Stomach (tissue), 9 donors: Measurements from ENCODE around the gene CACUL1. TPM values are rescaled to one million over a fixed set of nuclear protein-coding genes. Genes with fewer than 3 reads are reported as not detected.
"Not testable (repeated sequence)": the region's sequence is repeated elsewhere in the genome, so short reads cannot be mapped to it uniquely, and the experiment has no call there.

ENCODE experiments used
- DNase-seq, 2 donors: peaks; one replicate each; pipeline versions ENCODE4 v3.0.0 to v3.0.0-alpha.2; 2013 to 2019
- H3K27ac ChIP-seq, 5 donors: fragments of 200-600 bp in 4 of 5; sonication (generic) in 4 of 5; one replicate each; pipeline ENCODE4 v1.5.1; 2013 to 2019; ENCODE audit warnings: mild to moderate bottlenecking in 1 of 5, moderate library complexity in 1 of 5
- H3K27me3 ChIP-seq, 3 donors: fragments of 200-600 bp; sonication (generic); one replicate each; pipeline ENCODE4 v1.5.1; 2017 to 2019; ENCODE audit warnings: mixed run types in 1 of 3
- H3K36me3 ChIP-seq, 4 donors: fragments of 200-600 bp; sonication (generic); 1 replicate in 3 of 4; 2 replicates in 1 of 4; pipeline ENCODE4 v1.5.1; 2016 to 2019
- H3K4me1 ChIP-seq, 4 donors: fragments of 200-600 bp; sonication (generic); one replicate each; pipeline ENCODE4 v1.5.1; 2016 to 2019
- H3K4me3 ChIP-seq, 4 donors: fragments of 200-600 bp; sonication (generic) in 3 of 4; one replicate each; pipeline ENCODE4 v1.5.1; 2016 to 2019; ENCODE audit warnings: mild to moderate bottlenecking in 1 of 4
- H3K9me3 ChIP-seq, 4 donors: fragments of 200-600 bp; sonication (generic); one replicate each; pipeline ENCODE4 v1.5.1; 2016 to 2019
- EP300 ChIP-seq: sonication (generic); formaldehyde crosslinking; IDR thresholded peaks from one replicate; pipeline ENCODE4 v1.6.1; 2017; ENCODE audit warnings: antibody characterized with exemption
- POLR2A ChIP-seq, 4 donors: fragments of 450-650 bp; IDR thresholded peaks; one replicate each; pipeline ENCODE4 v1.6.1; 2016; ENCODE audit warnings: antibody characterized with exemption in 4 of 4, control low read depth in 2 of 4, mild to moderate bottlenecking in 1 of 4, moderate library complexity in 1 of 4
- POLR2AphosphoS5 ChIP-seq, 3 donors: sonication (generic); formaldehyde crosslinking; IDR thresholded peaks; one replicate each; pipeline ENCODE4 v1.6.1; 2016; ENCODE audit warnings: antibody characterized with exemption in 3 of 3
- WGBS, 5 donors: extraction: QIAGEN DNeasy Blood & Tissue Kit in 3 of 5; methylation state at CpG; one replicate each; pipeline versions ENCODE4 v1.1.5 to v1.1.7; 2013 to 2018; 5-methylcytosine and 5-hydroxymethylcytosine counted together
- intact Hi-C: fragments of 100-400 bp; cut with DNase I; formaldehyde crosslinking; loops from one replicate; pipeline ENCODE4 v1.15.1; 2023; ENCODE audit warnings: low total_unique reads
- polyA plus RNA-seq, 3 donors: library from polyadenylated mRNA; stranded (reverse); fragments of 200-250 nt; gene quantifications; one replicate each; pipeline ENCODE4 v1.2.3, GENCODE V29; 2013
- total RNA-seq, 5 donors: library from RNA; depleted of rRNA; stranded (reverse); fragments of >200 nt; gene quantifications; one replicate each; pipeline versions ENCODE4 v1.1.0 to v1.2.3, GENCODE V29; 2014 to 2016
- TF ChIP-seq, protein P1 (sequence below), 7 experiments: fragments of 450-650 bp in 4 of 7; fragments of 200-600 bp in 3 of 7; sonication (generic) in 3 of 7; IDR thresholded peaks; one replicate each; pipeline ENCODE4 v1.5.1; 2016 to 2019; ENCODE audit warnings: antibody characterized with exemption in 7 of 7, control low read depth in 2 of 7, mild to moderate bottlenecking in 1 of 7
- donor health status: healthy with polysubstance abuse.
- donor health status: Bipolar disorder and iron deficiency.
- donor health status: healthy.

CACUL1 gene
- total and polyA plus RNA-seq, 8 donors: 5.1 to 76.9 (median 18.5) TPM

DNA sequence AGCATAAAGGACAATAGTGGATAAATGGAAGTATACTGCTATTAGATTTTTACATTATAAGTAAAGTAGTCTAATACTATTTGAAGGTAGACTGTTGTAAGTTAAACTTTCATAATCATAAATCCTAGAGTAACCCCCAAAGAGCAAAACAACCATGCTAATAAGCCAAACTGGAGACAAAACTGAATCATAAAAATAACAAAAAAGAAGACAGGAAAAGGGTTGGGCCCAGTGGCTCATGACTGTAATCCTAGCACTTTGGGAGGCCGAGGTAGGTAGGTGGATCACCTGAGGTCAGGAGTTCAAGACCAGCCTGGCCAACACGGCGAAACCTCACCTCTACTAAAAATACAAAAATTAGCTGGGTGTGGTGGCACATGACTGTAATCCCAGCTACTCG, 9.7 kb downstream of the CACUL1 start:
- peaks cover 0 to 8% (median 6%) of the 10 kb centered on the region in 4 donors for H3K36me3 ChIP-seq
- TF ChIP-seq POLR2AphosphoS5 (IDR thresholded peaks at IDR 0.05) (no peak), POLR2A (IDR thresholded peaks at IDR 0.05) (no peak), EP300 (no peak)
- TF ChIP-seq, protein P1, sequence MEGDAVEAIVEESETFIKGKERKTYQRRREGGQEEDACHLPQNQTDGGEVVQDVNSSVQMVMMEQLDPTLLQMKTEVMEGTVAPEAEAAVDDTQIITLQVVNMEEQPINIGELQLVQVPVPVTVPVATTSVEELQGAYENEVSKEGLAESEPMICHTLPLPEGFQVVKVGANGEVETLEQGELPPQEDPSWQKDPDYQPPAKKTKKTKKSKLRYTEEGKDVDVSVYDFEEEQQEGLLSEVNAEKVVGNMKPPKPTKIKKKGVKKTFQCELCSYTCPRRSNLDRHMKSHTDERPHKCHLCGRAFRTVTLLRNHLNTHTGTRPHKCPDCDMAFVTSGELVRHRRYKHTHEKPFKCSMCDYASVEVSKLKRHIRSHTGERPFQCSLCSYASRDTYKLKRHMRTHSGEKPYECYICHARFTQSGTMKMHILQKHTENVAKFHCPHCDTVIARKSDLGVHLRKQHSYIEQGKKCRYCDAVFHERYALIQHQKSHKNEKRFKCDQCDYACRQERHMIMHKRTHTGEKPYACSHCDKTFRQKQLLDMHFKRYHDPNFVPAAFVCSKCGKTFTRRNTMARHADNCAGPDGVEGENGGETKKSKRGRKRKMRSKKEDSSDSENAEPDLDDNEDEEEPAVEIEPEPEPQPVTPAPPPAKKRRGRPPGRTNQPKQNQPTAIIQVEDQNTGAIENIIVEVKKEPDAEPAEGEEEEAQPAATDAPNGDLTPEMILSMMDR (IDR thresholded peaks at IDR 0.05): no peak
- DNase-seq: no peak
- peaks cover 13 to 92% (median 54%) of the 10 kb centered on the region in 4 donors for H3K4me1 ChIP-seq
- H3K27me3 ChIP-seq: no peaks in the 10 kb centered on the region
- intact Hi-C loops: no loop called here
- H3K27ac ChIP-seq: peak overlapping the region in 1 of 5 donors; percentile 2
- H3K9me3 ChIP-seq: no peaks in the 10 kb centered on the region
- 88 to 96% (median 94%) methylated on average over 4 of the region's 4 CpGs for WGBS, 5 donors
- no peak overlapping the region for H3K4me3 ChIP-seq

DNA sequence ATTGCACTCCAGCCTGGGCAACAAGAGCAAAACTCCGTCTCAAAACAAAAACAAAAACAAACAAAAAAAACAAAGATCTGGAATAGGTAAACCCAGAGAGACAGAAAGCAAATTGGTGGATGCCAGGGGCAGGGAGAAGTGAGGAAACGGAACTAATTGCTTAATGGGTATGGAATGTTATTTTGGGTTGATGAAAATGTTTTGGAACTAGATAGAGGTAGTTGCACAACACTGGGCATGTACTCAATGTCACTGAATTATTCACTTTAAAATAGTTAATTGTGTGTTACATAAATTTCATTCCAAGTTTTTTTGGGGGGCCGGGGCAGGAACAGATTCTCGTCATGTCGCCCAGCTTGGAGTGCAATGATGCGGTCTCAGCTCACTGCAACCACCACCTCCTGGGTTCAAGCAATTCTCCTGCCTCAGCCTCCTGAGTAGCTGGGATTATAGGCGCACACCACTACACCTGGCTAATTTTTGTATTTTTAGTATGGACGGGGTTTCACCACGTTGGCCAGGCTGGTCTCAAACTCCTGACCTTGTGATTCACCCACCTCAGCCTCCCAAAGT, 10.3 kb downstream of the CACUL1 start:
- H3K27me3 ChIP-seq, H3K9me3 ChIP-seq, DNase-seq, H3K36me3 ChIP-seq, H3K4me3 ChIP-seq, intact Hi-C loops: not testable (repeated sequence)
- Histone ChIP-seq H3K27ac (peak overlapping the region in 1 of 5 donors; percentile 34), H3K4me1 (peaks cover 19 to 92% (median 56%) of the 10 kb centered on the region in 4 donors)
- 85 to 95% (median 93%) methylated on average over 9 of the region's 9 CpGs for WGBS, 5 donors

DNA sequence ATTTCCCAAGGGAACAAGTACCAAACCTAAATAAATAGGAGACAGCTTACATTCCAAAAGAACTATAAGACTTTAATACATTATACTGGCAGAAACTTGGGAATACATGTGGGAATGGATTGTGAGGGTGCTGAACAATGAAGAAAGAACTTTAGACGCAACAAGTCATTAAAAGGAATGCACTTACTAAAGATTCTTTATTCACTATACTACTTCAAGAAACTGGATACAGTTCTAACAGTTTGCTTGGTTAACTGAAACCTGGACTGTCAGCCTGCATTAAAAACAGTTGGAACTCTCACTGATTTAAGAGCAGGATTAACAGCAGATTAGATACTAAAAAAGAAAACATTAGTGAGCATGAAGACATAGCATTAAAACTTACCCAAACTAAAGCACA, 12.0 kb downstream of the CACUL1 start:
- Histone ChIP-seq H3K36me3 (peaks cover 0 to 2% (median 2%) of the 10 kb centered on the region in 4 donors), H3K9me3 (no peaks in the 10 kb centered on the region), H3K27ac (peak overlapping the region in 1 of 5 donors; percentile 1), H3K4me1 (peaks cover 24 to 92% (median 57%) of the 10 kb centered on the region in 4 donors), H3K4me3 (no peak overlapping the region), H3K27me3 (no peaks in the 10 kb centered on the region)
- intact Hi-C loops: no loop called here
- WGBS, 5 donors: 56 to 86% (median 84%) methylated on average over 1 of the region's 1 CpG
- DNase-seq: no peak
- TF ChIP-seq POLR2A (IDR thresholded peaks at IDR 0.05) (no peak), POLR2AphosphoS5 (IDR thresholded peaks at IDR 0.05) (no peak), EP300 (no peak)
- TF ChIP-seq, protein P1 (IDR thresholded peaks at IDR 0.05): no peak

GRCh38 chr10:118742032-118742431, 12.7 kb downstream of the CACUL1 start:
- no peak overlapping the region for H3K27ac ChIP-seq
- H3K4me1 ChIP-seq: peaks cover 24 to 95% (median 58%) of the 10 kb centered on the region in 4 donors
- no peaks in the 10 kb centered on the region for H3K27me3 ChIP-seq
- no peaks in the 10 kb centered on the region for H3K9me3 ChIP-seq
- no peak overlapping the region for H3K4me3 ChIP-seq
- DNase-seq: no peak
- 29 to 37% (median 33%) methylated on average over 2 of the region's 2 CpGs for WGBS, 5 donors
- intact Hi-C loops: no loop called here
- no peak for TF ChIP-seq POLR2AphosphoS5 (IDR thresholded peaks at IDR 0.05)
- TF ChIP-seq EP300: no peak
- no peak for TF ChIP-seq POLR2A (IDR thresholded peaks at IDR 0.05)
- TF ChIP-seq, protein P1 (IDR thresholded peaks at IDR 0.05): no peak
- H3K36me3 ChIP-seq: no peaks in the 10 kb centered on the region

DNA sequence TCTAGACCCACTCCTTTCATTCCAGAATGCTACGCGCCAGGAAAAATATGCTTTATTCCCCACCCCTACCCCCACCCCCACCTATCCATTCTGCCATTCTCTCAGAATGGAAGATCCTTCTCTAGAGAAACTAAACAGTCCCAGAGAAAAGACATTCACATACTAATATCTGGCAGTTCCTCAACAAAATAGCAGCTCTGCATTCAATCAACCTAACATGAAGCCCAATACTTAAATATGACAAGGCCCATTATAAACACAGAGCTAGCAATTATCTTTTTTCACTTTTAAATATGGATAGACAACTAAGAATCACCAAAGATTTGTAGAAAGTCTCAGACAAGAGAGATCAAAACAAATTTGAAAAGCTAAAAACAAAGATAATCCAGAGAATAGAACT, 16.4 kb downstream of the CACUL1 start:
- DNase-seq: no peak
- Histone ChIP-seq H3K27ac (peak overlapping the region in 1 of 5 donors; percentile 22), H3K27me3 (no peaks in the 10 kb centered on the region), H3K9me3 (no peaks in the 10 kb centered on the region), H3K4me1 (peaks cover 32 to 98% (median 69%) of the 10 kb centered on the region in 4 donors), H3K36me3 (no peaks in the 10 kb centered on the region), H3K4me3 (no peak overlapping the region)
- WGBS, 5 donors: 66 to 95% (median 83%) methylated on average over 2 of the region's 2 CpGs
- TF ChIP-seq POLR2AphosphoS5 (IDR thresholded peaks at IDR 0.05) (no peak), POLR2A (IDR thresholded peaks at IDR 0.05) (no peak)
- intact Hi-C loops: no loop called here
